Body of pancreas (tissue), 4 donors: ENCODE results near the gene RNF180.

Experiments
- CTCF ChIP-seq, 7 experiments: fragments of 450-650 bp in 4 of 7; fragments of 200-600 bp in 3 of 7; sonication (generic) in 3 of 7; IDR thresholded peaks; one replicate each; pipeline ENCODE4 v1.5.1; 2016 to 2019; ENCODE audit warnings: antibody characterized with exemption in 7 of 7
- POLR2A ChIP-seq, 3 donors: fragments of 450-650 bp; IDR thresholded peaks; one replicate each; pipeline ENCODE4 v1.6.1; 2016; ENCODE audit warnings: antibody characterized with exemption in 3 of 3, mild to moderate bottlenecking in 2 of 3

- TF ChIP-seq CTCF (IDR thresholded peaks at IDR 0.05): no peak
- no peak for TF ChIP-seq POLR2A (IDR thresholded peaks at IDR 0.05)
Observed at GRCh38 chr5:64318175-64318574, 152.5 kb downstream of the RNF180 start.
